Measurements from ENCODE around the gene RAPGEF4.

DNA sequence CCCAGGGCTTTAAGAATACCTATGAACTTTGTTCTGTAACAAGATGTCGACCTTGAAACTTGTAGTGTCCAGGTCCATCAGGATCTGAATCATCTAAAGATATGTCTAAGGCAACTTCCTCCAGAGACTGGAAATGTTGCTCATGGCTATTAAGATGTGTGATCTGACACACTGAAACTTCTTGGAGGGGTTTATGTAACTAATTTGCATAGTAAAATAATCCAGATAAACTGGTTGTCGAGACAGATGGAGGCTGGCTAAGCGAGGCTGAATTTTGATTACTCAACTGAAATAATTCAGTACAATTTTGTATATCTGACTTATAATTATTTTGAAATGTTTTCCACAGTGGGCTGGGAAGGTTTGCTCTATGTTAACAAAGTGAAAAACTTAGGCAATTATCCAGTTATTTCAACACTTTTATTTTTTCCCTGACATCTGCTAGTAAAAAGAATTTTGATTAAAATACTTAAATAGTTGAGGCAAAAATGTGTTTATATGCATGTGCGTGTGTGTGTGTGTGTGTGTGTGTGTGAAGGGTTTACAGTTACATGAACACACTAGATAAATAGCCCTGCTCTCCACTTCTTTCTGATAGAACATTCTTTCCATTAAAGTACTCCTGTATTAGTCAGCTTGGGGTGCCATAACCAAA is 328.6 kb downstream of the RAPGEF4 start:
- TF ChIP-seq, protein P1, sequence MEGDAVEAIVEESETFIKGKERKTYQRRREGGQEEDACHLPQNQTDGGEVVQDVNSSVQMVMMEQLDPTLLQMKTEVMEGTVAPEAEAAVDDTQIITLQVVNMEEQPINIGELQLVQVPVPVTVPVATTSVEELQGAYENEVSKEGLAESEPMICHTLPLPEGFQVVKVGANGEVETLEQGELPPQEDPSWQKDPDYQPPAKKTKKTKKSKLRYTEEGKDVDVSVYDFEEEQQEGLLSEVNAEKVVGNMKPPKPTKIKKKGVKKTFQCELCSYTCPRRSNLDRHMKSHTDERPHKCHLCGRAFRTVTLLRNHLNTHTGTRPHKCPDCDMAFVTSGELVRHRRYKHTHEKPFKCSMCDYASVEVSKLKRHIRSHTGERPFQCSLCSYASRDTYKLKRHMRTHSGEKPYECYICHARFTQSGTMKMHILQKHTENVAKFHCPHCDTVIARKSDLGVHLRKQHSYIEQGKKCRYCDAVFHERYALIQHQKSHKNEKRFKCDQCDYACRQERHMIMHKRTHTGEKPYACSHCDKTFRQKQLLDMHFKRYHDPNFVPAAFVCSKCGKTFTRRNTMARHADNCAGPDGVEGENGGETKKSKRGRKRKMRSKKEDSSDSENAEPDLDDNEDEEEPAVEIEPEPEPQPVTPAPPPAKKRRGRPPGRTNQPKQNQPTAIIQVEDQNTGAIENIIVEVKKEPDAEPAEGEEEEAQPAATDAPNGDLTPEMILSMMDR (IDR thresholded peaks at IDR 0.05), result no peak
- TF ChIP-seq POLR2A (IDR thresholded peaks at IDR 0.05) (no peak), POLR2AphosphoS5 (IDR thresholded peaks at IDR 0.05) (peak in 1 of 4 donors; percentile 5), EP300 (IDR thresholded peaks at IDR 0.05) (no peak)

All from sigmoid colon (tissue), 4 donors.